Embryonic facial prominence (tissue), 1 donor: Measurements from ENCODE around the gene DNAAF9.

Source experiments
- DNase-seq: peaks from one replicate; pipeline ENCODE4 v3.0.0-alpha.2; 2016; ENCODE audit errors: extremely low spot score

The DNAAF9 gene

GRCh38 chr20:3377644-3378043 lies 29.8 kb downstream of the DNAAF9 start:
- no peak for DNase-seq

- DNase-seq, result no peak
Observed at GRCh38 chr20:3374296-3374695, 33.2 kb downstream of the DNAAF9 start.

GRCh38 chr20:3371754-3372153 lies 35.7 kb downstream of the DNAAF9 start:
- DNase-seq, result no peak

- no peak for DNase-seq
Observed at GRCh38 chr20:3367089-3367488, 40.4 kb downstream of the DNAAF9 start.

GRCh38 chr20:3364323-3365013 lies 43.0 kb downstream of the DNAAF9 start:
- no peak for DNase-seq

- DNase-seq, result no peak
Observed at GRCh38 chr20:3360752-3361151, 46.7 kb downstream of the DNAAF9 start.

- DNase-seq, result no peak
Observed at GRCh38 chr20:3358676-3359340, 48.7 kb downstream of the DNAAF9 start.
